Kidney glomerular epithelial cell (primary cell): ENCODE results near the gene RIMS3.

Source experiments
- DNase-seq: peaks from one replicate; lab custom pipeline; 2025; lab: John Stamatoyannopoulos, UW

Gene RIMS3

GRCh38 chr1:40691538-40692428, 26.3 kb upstream of the RIMS3 start, which contains the start of gene NFYC:
NFYC (plus strand) TSS chr1:40691704; CDS start chr1:40738844, 47,140 bp downstream.
- DNase-seq, result peak; percentile 96

GRCh38 chr1:40690771-40691537, 25.5 kb upstream of the RIMS3 start:
- no peak for DNase-seq

DNA sequence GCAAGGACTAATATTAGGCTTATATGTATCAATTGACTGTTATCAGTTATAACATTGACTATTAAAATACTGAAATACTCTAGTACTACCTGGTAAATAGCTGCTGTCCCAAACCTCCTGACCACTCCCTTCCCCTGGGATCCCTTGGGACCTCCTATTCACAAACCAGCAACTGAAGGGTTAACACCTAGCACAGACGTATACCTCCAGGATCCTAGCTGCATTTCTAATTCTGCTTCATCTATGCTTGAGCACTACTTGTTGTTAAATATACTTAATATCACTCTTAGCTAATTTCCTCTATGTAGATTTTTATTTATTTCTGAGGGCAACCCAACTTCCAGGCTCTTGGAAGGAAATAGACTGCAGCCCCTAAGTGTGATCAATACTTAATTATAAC, 24.3 kb upstream of the RIMS3 start:
- no peak for DNase-seq

DNA sequence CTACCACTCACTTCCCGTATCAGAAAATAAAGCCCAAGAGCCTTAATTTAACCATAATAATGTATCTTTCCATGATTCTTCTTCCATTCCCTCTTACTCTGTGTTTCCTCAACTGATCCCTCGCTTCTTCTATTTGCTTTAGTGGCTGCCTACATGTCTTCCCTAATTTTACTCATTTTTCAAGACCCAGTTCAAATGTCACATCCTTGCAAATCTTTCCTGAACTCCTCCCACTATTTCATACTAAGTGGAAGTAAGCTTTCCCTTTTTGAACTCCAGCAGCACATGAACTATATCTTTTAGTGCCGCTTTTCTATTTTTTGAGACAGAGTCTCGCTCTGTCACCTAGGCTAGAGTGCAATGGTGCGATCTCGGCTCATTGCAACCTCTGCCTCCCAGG, 22.2 kb upstream of the RIMS3 start:
- no peak for DNase-seq

DNA sequence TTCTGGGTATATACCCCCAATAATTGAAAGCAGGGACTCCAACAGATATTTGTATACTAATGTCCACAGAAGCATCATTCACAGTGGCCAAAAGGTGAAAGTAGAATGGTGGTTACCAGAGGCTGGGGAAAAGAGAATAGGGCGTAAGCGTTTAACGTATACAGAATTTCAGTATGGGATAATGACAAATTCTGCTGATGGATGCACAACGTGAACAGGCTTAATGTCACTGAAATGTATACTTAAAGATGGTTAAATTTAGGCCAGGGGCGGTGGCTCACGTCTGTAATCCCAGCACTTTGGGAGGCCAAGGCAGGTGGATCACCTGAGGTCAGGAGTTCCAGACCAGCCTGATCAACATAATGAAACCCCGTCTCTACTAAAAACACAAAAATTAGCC, 21.6 kb upstream of the RIMS3 start:
- no peak for DNase-seq

GRCh38 chr1:40684669-40685068, 19.2 kb upstream of the RIMS3 start:
- DNase-seq, result no peak

DNA sequence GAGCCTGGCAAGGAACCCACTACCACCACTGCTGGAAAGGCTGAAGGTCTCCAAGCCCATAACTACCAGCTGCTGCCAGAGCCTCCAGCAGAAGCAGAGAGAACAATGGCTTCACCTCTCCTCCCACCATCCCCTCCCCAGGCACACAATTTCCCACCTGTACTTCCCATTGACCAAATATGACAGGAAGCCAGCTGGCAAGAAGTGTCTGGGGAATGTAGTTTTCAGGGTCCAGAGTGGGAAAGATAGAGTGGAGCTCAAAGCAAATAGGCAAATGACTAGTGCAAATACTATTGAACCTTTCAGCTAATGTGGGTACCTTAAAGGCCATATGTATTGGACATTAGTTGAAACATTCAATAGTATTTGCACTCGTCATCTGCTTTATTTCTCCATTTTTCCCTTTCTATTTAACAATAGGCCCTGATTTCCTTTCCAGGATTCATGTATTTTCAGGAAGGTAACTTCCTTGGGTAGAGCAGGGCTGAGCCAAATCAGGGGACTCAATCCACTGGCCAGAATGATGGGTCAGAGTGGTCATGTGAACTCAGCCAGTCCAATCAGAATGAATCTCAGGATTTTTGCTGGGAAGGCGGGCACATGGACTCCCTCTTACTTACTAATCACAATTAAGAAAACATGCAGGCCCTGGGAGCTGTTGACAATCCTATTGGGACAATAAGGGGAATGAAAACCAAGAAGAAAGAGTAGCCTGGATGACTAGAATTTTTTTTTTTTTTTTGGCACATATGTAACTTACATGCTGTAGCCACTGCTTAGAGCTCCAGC, 13.9 kb upstream of the RIMS3 start:
- DNase-seq, result no peak

- no peak for DNase-seq
These were observed 11.0 kb upstream of the RIMS3 start for GRCh38 chr1:40676501-40676900.

- DNase-seq, result no peak
These were observed 8.0 kb upstream of the RIMS3 start for GRCh38 chr1:40673452-40673851.

GRCh38 chr1:40668769-40669525, 3.5 kb upstream of the RIMS3 start:
- DNase-seq, result peak; percentile 70

DNA sequence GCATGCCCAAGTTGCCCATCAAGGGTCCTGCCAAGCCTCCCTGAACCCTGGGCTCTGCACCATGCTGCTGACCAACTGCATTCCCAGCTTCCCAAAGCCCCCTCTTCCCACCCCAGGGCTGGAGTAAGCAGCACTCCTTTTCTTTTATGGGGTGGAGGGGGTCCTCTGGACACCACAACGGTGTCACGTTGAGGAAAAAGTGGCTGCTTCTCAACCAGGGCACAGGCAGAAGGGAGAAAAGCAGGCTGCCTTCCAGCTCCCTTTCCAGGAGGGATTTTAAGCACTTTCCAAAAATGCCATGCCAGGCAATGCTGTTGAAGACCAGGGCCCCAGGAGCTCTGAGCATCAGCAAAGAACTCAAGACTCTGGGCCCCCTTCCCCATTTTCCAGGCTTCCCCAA, 691 bp downstream of the RIMS3 start:
- no peak for DNase-seq

GRCh38 chr1:40664167-40664537, 1.3 kb downstream of the RIMS3 start:
- DNase-seq, result no peak

DNA sequence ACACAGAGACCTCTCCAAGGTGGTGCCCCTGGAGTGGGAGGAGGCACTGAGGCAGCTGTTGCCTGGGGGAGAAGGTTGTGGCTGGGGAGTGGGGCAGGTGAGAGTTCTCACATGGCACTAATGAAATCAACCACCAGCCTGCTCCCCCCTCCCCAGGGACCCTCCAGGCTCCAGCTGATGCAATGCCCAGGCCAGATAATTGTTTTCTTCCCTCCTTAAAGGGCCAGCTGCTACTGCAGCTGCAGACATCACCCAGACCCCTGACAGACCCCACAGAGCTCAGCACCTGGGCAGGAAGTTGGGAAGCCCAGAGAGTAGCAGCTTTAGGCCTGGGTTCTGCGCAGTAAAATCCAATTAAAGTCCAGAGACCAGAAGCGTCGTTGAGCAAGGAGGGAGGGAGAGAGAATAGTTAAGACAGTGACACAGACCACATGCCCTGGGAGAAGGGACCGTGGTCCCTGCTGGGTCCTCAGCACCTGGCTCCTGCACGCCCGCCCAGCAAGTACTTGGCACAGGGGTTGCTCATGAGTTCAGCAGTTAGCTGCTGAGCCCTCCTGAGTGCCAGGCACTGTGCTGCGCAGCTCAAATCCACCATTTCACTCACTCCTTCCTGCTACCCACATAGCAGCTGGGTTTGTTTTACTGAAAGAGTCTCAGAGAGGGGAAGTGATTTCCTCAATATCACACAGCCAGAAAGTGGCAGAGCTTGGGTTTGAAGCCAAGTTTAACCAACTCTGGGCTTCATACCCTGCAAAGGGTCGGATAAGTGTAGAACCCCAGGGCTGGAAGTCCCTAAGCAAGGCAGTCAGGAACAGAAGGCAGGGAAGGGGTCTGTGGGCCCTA, 1.9 kb downstream of the RIMS3 start:
- no peak for DNase-seq

DNA sequence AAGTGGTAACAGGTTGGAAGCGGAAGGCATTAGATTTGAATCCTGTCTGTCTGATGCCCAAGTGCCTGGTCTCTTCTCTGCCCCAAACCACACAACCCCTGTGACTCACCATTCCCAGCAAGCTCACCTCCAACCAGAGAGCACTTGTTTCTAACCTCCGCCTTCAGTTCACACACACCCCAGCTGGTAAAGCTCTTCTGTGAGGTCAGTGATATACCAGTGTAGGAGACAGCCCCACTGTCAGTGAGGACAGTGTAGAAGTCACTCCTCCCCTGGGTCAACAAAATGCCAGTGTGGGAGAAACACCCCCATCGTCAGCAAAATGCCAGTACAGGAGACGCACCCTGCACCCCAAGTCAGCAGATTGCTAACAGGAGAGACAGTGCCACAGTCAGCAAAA, 2.6 kb downstream of the RIMS3 start:
- peak; percentile 1 for DNase-seq

- no peak for DNase-seq
These were observed 3.3 kb downstream of the RIMS3 start for GRCh38 chr1:40662151-40662550.

GRCh38 chr1:40661678-40662077, 3.8 kb downstream of the RIMS3 start:
- no peak for DNase-seq

- no peak for DNase-seq
These were observed 5.9 kb downstream of the RIMS3 start for GRCh38 chr1:40659649-40659947.

- no peak for DNase-seq
These were observed 6.5 kb downstream of the RIMS3 start for GRCh38 chr1:40658751-40659648.

- no peak for DNase-seq
These were observed 8.4 kb downstream of the RIMS3 start for GRCh38 chr1:40657046-40657445.
